Measurements from ENCODE around the gene MXD1. TPM values are rescaled to one million over a fixed set of nuclear protein-coding genes. Genes with fewer than 3 reads are reported as not detected.

Gene MXD1
- total RNA-seq, 6 experiments from 2014 or later = 4.1 to 9.1 (median 6.9) TPM

DNA sequence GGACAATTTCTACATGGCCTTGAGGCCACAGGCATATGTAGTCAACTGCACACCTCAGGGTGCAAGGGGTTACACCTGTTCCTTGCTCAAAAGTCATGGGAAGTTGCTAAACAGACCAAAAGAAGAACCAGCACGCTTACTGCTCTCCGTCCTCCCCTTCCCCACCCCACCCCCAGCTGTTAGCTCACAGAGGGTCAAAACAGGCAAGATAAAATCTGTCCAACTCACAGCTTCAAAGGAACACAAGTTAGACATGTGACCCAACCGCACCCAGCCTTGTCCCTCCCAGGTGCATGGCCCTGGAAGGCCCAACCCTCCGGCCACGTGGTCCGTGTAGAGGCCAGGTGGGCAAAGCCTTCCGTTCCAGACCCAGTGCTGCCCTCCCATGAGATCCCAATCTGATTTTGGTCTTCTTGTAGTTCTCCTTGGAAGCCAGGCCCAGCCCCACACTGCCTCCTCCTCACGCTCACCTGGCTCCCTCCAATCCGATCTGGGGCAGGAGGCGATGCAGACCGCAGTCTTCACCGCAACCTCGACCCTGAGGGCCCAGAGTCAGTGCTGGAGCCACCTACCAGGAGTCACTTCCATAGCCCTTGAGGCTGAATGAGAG, 61.0 kb downstream of the MXD1 start:
- no peak for DNase-seq
- Mint-ChIP-seq H3K4me1 (ENCODE audit: low read depth) (peaks cover 9% of the 10 kb centered on the region; the same call in 1 of the 2 replicates), H3K4me3 (no peak overlapping the region), H3K9me3 (no peaks in the 10 kb centered on the region), H3K27me3 (ENCODE audit: insufficient read depth) (peaks cover 11% of the 10 kb centered on the region), H3K36me3 (ENCODE audit: low read depth) (no peaks in the 10 kb centered on the region), H3K27ac (no peak overlapping the region)
- TF ChIP-seq, protein P1, sequence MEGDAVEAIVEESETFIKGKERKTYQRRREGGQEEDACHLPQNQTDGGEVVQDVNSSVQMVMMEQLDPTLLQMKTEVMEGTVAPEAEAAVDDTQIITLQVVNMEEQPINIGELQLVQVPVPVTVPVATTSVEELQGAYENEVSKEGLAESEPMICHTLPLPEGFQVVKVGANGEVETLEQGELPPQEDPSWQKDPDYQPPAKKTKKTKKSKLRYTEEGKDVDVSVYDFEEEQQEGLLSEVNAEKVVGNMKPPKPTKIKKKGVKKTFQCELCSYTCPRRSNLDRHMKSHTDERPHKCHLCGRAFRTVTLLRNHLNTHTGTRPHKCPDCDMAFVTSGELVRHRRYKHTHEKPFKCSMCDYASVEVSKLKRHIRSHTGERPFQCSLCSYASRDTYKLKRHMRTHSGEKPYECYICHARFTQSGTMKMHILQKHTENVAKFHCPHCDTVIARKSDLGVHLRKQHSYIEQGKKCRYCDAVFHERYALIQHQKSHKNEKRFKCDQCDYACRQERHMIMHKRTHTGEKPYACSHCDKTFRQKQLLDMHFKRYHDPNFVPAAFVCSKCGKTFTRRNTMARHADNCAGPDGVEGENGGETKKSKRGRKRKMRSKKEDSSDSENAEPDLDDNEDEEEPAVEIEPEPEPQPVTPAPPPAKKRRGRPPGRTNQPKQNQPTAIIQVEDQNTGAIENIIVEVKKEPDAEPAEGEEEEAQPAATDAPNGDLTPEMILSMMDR (IDR thresholded peaks at IDR 0.05) = no peak

DNA sequence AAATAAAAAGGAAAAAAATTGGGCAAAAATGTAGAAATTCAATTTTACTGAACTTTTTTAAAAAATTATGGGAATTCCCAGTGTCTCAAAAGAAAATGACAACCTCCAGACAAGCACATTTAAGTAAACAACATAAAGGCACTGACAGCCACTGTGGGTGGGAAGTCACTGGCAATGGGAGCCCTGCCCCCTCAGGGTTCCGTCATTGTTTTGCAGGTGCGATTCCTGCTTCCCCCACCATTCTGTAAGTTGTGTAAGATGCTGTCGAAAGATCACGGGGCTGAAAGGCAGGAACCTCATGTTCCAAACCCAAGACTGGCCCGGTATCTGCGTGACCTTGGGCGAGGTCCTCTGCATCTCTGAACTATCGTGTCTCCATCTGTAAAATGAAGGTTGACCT, 62.3 kb downstream of the MXD1 start:
- H3K36me3 Mint-ChIP-seq (ENCODE audit: low read depth) = no peaks in the 10 kb centered on the region
- H3K4me3 Mint-ChIP-seq = no peak overlapping the region

DNA sequence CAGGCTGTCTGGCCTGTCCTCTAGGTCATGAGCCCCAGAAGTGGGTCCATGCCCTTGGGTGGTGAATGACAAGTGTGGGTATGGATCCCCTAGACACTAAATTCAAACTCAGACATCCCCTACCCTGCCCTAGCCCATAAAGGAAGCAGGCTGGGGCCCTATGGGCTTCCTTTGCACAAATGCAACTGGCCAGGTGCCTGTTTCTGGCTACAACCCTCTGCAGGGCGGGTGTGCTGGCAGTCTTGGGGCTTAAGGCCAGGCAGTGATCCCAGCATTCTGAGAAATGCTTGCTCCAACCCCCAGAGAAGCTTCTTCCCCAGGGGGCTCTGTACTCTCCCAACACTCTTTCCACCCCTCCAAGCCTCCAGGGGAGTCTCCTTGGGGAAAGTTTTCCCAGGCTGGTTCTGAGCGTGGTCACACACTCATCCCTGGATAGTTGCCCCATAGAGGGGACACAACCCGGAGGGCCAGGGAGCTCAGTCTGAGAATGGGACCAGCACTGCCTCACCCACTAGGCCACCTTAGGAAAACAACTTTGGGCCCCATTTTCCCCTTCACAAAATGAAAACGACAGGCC, 63.1 kb downstream of the MXD1 start:
- DNase-seq = no peak
- TF ChIP-seq, protein P1 (IDR thresholded peaks at IDR 0.05) = no peak
- Mint-ChIP-seq H3K27me3 (ENCODE audit: insufficient read depth) (peaks cover 6% of the 10 kb centered on the region), H3K4me3 (no peak overlapping the region), H3K36me3 (ENCODE audit: low read depth) (no peaks in the 10 kb centered on the region), H3K4me1 (ENCODE audit: low read depth) (peaks cover 4% of the 10 kb centered on the region; the same call in 1 of the 2 replicates), H3K9me3 (no peaks in the 10 kb centered on the region), H3K27ac (no peak overlapping the region)

More for the DNA sequence above, 62.3 kb downstream of the MXD1 start:
- TF ChIP-seq, protein P1 (IDR thresholded peaks at IDR 0.05) = no peak
- H3K27ac Mint-ChIP-seq = no peak overlapping the region
- no peak for DNase-seq
- peaks cover 9% of the 10 kb centered on the region for H3K27me3 Mint-ChIP-seq (ENCODE audit: insufficient read depth)
- peaks cover 9% of the 10 kb centered on the region; the same call in 1 of the 2 replicates for H3K4me1 Mint-ChIP-seq (ENCODE audit: low read depth)
- no peaks in the 10 kb centered on the region for H3K9me3 Mint-ChIP-seq

DNA sequence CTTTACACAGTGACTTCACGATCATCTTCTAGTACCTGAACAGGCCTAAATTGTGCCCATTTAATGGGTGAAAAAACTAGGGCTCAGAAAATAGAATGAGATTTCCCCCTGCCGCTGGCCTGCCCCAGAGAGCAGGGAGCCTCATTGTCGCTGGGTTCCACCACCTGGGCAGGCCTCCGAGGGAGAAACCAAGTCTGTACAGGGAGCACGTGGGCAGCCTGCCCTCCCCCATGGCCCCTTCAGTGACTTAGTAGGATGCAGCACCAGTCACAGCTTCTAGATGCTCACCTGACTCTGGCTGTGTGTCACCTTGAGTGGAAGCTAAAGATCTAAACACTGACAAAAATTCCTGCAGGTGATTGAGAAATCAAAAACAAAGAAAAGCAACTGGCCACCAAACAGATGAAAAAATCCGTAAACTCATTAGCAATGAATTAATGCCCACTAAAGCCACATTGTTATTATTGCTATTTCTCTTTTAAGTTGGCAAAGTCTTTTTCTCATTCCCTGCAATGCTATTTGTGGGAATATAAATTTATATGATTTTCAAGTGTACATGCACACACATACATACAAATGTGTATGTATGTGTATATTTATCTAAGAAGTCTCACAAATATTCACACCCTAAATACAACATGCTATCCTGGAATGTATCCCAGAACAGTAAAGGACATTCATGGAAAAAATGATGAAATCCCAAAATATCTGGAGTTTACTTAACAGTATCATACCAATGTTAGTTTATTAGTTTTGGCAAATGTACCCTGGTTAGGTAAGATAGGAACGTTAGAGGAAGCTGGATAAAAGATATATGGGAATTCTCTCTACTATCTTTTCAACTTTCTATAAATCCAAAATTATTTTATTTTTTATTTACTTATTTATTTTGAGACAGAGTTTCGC, 65.2 kb downstream of the MXD1 start:
- H3K4me3 Mint-ChIP-seq = no peak overlapping the region

DNA sequence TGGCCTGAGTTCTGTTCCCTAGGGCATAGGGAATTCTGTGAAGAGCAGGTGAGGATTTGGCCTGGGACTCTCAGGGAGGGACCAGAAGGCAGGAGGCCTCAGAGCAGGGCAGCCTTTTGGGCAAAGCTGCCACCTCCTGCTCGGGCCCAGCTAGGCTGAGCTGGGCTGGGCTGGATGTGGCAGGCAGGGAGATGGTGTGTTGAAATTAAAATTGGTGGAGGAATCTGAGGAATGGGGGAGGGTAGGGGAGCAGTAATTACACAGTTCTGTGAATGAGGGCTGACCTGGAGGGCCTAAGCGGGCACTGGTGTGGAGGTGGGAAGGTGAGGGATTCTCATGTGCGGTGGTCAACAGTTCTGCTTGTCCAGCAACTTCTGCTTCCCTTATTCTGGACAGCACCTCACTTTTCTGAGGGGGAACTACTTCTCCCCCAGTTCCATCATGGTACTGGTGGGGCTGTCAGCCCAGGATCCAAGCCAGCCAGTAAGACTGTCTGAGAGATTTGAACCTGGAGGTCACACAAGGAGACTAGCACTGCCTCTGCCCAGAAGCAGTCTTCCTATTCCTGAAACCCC, 68.6 kb downstream of the MXD1 start:
- Mint-ChIP-seq H3K36me3 (ENCODE audit: low read depth) (no peaks in the 10 kb centered on the region), H3K27ac (no peak overlapping the region)

More for the DNA sequence above, 65.2 kb downstream of the MXD1 start:
- Mint-ChIP-seq H3K4me1 (ENCODE audit: low read depth) (no peaks in the 10 kb centered on the region), H3K27me3 (ENCODE audit: insufficient read depth) (peaks cover 6% of the 10 kb centered on the region), H3K36me3 (ENCODE audit: low read depth) (no peaks in the 10 kb centered on the region), H3K27ac (no peak overlapping the region), H3K9me3 (no peaks in the 10 kb centered on the region)
- TF ChIP-seq, protein P1 (IDR thresholded peaks at IDR 0.05) = no peak
- no peak for DNase-seq

More for the DNA sequence above, 68.6 kb downstream of the MXD1 start:
- no peaks in the 10 kb centered on the region for H3K4me1 Mint-ChIP-seq (ENCODE audit: low read depth)
- TF ChIP-seq, protein P1 (IDR thresholded peaks at IDR 0.05) = no peak
- no peaks in the 10 kb centered on the region; the same call in 1 of the 2 replicates for H3K27me3 Mint-ChIP-seq (ENCODE audit: insufficient read depth)
- H3K9me3 Mint-ChIP-seq = no peaks in the 10 kb centered on the region
- H3K4me3 Mint-ChIP-seq = no peak overlapping the region
- no peak for DNase-seq

All from HFFc6 (cell line).